NCI-H146 treated with DMSO at 0.1 percent for 48 hours (cell line): ENCODE measurements around the gene MET.
"Not testable (repeated sequence)": the region's sequence is repeated elsewhere in the genome, so short reads cannot be mapped to it uniquely, and the experiment has no call there.

Source experiments
- DNase-seq: peaks from one replicate; lab custom pipeline; 2025; ENCODE audit not compliant: unreplicated experiment; lab: John Stamatoyannopoulos, UW

MET gene

DNA sequence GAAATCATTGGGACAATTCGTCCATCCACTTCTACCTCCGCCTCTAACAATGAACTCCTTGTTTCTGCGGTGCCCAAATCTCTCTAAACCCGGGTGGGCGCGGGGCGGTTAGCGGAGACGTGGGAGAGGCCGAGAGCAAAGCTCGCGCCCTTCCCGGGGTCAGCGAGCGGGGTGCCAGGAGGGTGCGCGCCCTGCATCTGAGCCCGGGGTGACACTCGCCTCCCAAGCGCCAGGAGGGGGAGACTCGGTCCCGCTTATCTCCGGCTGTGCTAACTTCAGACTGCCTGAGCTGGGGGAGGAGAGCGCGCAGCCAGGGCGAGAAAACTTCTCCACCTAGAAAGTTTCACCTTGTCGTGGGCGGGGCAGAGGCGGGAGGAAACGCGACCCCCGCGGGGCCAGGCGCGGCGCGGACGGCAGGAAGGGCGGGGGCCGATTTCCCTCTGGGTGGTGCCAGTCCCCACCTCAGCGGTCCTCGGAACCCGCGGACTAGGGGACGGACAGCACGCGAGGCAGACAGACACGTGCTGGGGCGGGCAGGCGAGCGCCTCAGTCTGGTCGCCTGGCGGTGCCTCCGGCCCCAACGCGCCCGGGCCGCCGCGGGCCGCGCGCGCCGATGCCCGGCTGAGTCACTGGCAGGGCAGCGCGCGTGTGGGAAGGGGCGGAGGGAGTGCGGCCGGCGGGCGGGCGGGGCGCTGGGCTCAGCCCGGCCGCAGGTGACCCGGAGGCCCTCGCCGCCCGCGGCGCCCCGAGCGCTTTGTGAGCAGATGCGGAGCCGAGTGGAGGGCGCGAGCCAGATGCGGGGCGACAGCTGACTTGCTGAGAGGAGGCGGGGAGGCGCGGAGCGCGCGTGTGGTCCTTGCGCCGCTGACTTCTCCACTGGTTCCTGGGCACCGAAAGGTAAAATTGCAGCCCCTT is at the start of gene MET:
MET (plus strand) TSS at position 516 of the 915 bp plus-strand sequence. CDS start 26,889 bp downstream, outside the sequence.
- DNase-seq, result peak; percentile 14

DNA sequence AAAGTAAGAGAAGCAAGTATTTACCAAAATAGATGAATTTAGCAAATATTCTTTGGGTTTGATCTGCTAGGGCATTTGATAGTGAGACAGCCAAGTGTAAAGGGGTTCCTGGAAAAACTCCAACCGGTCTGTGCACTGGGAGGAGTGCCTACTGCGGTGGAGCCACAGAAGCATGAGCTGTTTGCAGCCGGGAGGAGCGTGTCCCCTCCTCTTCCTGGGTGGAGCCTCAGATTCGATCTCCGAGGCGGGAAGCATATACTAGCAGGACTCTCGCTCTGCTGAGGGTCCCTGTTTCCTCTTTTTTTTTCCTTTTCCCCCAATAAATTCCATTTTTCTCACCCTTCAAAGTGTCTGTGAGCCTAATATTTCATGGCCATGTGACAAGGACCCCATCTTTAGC is 45.1 kb upstream of the MET start:
- no peak for DNase-seq

DNA sequence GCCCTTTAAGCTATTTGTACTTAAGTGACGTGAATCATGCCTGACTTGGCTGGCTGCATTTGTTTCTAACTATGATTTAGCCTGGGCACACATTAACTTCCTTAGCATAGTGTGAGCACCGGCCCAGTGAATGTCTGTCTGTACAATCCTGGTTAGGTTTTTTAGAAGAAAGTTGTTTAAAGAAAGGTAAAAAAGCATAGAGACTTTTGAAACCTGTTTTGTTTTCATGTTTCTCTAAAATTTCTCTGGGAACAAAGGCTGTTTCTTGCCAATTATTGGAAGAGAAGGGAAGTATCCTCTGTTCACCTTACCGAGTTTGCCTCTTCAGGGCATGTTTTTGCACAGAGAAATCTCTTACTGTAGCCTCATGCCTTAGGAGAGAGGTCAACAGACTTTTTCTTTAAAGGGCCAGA is 42.9 kb upstream of the MET start:
- no peak for DNase-seq

DNA sequence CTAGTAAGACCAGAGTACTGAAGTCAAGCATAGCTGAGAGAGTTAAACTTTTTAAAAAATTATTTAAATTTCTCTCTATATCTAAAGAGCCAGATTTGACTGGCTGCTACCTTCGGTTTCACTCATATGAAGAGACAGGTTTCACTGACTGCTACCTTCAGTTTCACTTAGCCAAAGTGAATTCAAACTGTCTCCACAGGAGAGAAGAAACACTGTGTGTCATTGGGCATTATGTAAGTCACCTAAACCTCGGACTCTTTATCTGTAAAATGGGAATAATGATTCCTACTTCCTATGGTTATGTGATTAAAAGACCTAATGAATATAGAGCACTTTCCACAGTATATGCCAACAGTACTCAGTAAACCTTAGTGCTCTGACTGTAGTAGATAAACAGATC is 41.6 kb upstream of the MET start:
- no peak for DNase-seq

DNA sequence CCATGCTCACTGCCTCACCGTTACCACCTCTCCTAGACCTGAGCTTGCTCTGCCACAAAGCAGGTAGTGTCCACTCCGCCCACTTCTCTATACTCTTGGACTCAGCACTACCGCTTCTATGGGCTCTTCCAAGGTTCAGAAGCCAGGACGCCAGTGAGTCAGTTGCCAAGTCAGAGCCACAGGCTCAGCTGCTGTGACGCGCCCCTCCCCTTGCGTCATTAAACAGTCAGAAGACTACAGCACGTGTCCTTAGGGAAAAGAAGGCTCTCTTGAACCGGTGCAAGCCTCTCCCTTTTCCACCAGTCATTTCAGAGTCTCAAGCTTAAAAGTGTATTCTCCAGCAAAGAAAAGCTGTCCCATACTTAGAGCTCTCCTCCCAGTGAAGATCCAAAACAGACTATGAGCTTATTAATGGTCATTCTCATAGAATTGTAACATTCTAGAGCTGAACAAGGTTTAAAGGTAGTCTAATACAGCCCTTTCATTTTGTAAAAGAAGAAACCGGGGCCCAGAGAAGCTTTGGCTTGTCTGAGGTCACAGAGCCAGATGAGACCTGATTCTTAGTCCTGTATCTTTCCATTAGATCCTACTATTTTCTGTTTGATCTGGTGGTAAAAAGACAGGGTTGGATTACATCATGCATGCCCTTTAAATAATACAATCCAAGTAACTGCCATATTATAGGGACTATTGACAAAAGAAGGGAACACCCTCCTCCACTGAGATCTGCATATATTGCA is 40.9 kb upstream of the MET start:
- DNase-seq, result no peak

DNA sequence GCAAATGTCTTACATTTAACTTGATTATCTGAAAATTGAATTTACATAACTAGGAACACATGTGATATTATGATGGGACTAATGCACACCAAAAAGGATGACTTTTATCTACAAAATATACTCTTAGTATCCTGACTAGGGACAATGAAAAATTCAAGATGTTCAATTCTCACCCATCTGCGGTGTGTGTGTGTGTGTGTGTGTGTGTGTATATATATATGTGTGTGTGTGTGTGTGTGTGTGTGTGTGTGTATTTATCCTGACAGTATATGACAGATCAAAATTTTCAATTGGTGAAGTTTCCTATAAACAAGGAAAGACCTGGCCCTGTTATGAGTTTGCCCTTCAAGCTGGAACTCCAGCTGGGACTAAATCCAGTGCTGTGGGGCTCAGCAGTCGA is 40.3 kb upstream of the MET start:
- DNase-seq, result no peak

DNA sequence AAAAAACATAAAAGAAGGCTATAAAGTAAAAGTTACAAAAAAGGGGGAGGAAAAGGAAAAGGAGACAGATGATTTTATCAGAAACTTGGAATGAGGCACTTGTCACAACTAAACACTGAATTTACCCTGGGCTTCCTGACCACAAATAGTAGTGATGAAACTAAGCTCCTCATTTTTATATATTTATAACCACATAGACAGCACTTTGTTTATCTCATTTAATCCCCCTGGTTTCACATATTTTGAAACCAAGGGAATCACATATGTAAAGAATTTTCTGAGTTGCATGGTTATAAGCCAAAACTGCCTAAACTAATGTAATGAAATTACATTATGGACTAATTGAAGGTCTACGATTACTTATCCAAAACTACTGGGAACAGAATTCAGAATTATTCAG is 39.6 kb upstream of the MET start:
- no peak for DNase-seq

DNA sequence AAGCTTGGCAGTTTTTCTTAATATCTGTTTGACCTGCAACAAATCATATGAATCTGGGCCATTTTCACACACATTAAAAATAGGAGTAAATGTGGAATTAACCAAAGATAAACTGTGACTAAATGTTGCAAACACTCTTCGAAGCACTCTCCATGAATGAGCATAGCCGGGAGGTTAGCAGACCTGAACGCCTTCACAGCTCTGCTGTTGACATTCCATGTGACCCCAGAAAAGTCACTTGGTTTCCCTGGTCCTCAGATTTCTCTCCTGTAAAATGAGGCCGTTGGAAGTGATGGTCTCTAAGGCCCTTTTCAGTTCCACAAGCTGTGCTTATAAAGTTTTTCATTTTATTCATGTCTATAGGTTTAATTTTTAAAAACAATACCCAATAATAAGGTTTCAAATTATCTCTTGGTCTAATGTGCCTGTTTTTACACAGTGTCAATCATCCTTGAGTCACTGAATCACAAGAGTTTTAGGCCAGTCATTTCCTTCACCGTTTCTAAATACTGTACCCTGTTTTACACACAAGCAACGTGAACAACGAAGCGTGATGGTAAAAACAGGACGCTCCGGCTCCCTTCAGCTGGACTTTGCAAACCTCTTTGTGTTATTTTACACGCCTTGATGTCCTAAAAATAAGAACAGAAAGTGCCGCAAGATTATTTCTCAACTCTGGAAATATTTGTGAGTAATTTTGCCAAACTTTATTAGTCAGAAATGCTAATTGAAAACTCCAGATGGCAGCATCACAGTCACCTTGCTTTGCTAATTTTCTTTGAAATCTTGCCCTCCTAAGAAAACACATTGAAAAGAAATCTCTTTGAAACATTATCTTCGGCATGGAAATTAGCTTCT is 38.6 kb upstream of the MET start:
- no peak for DNase-seq

DNA sequence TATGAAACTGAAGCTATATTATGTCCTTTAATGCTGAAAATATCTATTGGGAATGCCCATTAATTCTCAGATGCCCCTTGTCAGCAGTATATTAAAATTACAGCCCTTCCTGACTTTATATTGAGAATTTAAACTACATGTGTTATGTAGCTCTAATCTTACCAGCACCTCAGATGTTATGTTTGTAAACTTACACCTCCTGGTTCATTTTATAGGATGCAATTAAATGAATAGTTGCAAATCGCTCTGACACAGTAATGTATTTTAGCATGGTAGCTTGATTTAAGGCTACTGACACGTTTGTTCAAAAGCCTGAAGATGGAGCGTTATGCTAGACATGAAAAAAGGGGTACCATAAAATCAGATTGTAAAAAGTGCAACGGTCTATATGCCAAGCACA is 35.0 kb upstream of the MET start:
- no peak for DNase-seq

DNA sequence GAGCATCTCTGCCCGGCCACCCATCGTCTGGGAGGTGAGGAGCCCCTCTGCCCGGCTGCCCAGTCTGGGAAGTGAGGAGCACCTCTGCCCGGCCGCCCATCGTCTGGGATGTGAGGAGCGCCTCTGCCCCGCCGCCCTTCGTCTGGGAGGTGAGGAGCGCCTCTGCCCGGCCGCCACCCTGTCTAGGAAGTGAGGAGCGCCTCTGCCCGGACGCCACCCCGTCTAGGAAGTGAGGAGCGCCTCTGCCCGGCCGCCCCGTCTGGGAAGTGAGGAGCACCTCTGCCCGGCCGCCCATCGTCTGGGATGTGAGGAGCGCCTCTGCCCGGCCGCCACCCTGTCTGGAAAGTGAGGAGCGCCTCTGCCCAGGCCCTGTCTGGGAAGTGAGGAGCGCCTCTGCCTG is 33.4 kb upstream of the MET start:
- DNase-seq, result not testable (repeated sequence)

DNA sequence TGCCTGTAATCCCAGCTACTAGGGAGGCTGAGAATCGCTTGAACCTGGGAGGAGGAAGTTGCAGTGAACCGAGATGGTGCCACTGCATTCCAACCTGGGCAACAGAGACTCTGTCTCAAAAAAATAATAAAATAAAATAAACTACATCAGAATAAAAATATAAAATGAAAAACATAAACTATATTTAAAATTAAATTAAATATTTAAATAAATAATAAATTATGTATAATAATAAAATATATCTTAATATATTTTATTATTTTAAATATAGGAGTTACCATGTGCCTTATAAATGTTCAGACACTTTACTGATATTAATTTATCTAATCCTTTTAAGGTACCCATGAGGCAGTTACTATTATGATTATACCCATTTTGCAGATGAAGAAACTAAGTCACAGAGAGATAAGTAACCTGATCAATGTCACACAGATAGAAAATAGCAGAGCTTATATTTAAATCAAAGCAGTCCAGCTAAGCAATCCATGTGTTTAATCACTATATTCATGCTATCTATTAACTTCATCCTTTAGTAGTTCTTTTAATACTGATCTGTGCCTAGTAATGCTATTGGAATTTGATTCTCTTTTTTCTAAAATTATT is 30.3 kb upstream of the MET start:
- DNase-seq, result no peak

DNA sequence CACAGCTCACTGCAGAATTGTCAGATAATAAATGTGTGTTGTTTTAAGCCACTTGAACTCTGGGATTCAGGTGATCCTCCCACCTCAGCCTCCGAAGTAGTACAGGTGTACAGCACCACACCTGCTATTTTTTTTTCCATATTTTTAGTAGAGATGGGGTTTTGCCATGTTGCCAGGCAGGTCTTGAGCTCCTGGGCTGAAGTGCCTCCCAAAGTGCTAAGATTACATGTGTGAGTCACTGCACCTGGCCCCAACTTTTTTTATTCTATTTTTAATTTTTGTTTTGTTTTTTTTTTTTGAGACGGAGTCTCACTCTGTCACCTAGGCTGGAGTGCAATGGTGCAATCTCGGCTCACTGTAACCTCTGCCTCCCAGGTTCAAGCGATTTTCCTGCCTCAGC is 28.8 kb upstream of the MET start:
- DNase-seq, result not testable (repeated sequence)

DNA sequence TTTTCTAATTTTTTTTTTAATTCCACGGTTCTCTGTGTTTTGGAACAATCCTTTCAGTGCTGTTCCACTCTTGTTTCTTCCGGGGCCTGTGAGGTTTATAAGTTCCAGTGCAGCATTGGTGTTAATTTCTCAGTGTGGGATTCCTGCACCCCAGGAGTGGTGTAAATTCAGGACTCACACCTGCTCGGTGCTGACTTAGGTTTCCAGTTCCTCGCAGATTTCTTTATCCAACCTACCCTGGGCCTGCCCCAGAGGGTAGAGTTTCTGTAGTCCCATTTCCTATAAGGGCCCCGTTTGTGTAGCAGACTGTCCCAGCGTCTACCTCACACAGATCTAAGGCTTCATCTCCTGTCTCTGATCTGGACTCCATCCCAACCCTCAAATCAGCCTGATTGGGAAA is 27.4 kb upstream of the MET start:
- no peak for DNase-seq

DNA sequence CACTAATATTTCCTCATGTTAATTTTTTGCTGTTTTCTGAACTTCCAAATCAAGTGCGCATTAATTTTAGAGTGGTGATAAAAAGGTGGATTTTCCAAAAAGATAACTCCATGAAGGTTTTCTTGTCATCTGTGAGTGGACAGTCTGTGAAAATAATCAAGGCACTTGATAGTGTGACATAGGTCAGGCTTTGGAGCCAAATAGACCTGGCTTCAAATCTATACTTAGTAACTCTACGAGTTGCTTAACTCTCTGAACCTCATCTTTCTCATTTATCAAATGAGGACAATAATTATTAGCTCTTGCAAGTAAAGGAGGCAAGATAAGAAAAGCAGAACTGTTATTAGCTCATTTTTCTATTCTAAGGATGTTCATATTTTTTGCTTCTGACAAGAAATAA is 24.7 kb upstream of the MET start:
- DNase-seq, result no peak

DNA sequence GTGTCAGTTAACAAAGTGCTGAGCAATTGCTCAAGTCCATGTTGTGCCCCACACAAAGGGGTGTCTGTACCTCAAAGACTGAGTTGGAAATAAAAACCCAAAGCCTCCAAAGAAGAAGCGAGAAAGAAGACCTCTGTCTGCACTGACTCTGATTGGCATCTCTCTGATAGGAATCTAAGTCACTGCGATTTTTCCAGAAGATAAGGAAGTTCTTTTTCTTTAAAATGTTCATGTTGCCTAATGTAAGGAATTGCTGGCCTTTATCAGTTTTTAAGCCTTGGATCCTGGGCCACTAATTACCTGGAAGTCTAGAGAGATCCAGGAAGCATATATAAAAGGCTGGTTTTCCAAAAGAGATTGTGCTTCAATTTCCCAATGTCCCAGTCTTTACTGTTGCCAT is 24.1 kb upstream of the MET start:
- no peak for DNase-seq

DNA sequence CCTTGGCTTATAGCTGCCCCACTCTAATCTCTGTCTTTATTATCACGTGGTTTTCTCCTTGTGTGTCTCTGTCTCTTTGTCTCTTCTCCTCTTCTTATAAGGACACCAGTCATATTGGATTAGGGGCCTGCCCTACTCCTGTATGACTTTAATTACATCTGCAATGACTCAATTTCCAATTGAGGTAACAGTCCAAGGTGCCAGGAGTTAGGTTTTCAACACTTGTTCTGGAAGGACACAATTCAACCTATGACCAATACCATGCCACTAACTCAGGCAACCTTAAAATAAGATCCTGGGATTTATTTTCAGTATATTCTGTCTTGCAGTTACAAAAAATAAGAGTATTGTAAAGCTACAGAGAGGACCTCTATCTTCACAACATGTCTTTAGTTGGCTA is 21.6 kb upstream of the MET start:
- DNase-seq, result no peak

DNA sequence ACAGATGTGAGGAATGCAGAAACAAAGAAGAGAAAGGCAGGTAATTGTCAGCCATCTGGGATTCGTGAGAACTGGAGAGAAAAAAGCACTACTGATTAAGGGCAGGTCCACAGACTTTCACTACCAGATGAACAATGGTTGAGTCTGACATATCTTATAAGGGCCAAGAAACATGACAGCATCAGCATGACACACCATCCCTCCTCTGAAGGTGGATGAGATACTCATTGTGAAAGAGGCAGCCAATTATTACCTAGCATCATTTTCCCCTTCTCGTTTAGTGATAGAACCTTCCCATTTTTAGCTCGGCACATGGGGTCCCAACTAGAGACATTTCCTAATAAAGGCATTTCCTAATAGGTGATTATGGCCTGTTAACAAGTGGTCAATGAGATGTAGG is 19.2 kb upstream of the MET start:
- DNase-seq, result no peak

DNA sequence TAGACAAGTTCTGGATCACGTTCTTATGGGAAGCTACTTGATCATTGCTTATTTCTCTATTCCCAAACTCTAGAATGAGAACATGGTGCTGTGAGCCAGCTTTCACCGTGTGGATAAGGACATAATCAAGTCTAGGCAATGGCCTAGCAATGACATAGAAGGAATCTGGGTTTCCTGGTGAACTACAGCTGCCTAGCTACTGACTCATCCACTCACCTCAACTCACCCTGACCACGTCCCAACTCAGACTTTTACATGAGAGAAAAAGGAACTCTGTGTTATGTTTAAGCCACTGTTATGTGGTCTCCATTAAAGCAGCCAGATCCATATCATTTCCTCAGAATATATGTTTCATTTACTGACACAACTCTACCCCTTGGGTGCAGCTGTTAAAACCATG is 18.8 kb upstream of the MET start:
- DNase-seq, result no peak

DNA sequence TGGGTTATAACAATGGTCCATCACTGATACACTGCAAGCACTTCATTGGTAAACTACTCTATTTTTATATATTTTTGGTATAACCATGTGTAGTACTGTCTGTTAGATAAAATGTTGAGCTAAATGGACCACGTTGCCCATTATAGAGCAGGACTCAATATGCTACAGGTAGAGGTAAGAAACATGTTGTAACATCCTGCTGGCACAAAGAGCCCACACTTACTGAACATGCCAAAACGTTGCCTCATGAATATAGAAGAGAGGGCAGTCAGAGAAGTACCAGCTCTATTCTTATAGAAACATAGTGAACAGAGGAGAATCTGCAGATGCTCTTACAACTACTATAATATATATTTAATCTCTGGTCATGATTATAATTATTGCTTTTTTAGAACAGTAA is 18.4 kb upstream of the MET start:
- DNase-seq, result no peak

DNA sequence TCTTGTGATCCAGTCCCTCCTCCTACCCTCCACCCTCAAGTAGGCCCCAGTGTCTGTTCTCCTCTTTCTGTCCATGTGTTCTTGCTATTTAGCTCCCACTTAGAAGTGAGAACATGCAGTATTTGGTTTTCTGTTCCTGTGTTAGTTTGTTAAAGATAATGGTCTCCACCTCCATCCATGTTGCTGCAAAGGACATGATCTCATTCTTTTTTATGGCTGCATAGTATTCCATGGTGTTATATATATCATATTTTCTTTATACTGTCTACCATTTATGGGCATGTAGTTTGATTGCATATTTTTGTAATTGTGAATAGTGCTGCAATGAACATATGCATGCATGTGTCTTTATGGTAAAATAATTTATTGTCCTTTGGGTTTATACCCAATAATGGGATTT is 12.7 kb upstream of the MET start:
- DNase-seq, result not testable (repeated sequence)

DNA sequence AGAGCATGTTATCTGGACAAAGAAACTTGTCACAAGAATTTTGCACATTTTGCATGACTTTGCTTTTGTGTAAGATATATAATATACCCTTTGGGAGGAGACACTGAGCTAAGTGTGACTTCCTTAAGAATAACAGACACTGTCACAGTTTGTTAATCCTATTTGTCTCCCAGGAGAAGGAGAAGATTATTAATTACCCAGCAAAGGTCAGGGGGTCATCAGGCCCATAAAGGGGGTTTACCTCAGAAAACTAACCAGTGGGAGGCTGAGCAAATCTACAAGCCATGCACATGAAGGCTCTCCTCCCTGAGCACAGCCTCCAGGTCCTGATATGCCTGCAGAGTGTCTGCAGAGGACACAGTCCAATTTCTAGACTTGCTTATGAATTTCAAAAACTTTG is 10.1 kb upstream of the MET start:
- no peak for DNase-seq
